IPS-18a (cell line): Measurements from ENCODE around the gene KCNJ8.

Experiments used
- H3K27ac ChIP-seq: one replicate; pipeline ENCODE4 v1.5.1; 2013; ENCODE audit warnings: low read length
- H3K27me3 ChIP-seq: one replicate; pipeline ENCODE4 v1.6.1; 2013; ENCODE audit warnings: mild to moderate bottlenecking, low read length; ENCODE audit not compliant: control insufficient read depth, insufficient read depth
- H3K36me3 ChIP-seq: one replicate; pipeline ENCODE4 v1.6.1; 2013; ENCODE audit warnings: low read depth, low read length; ENCODE audit not compliant: control insufficient read depth
- H3K4me1 ChIP-seq: one replicate; pipeline ENCODE4 v1.6.1; 2013; ENCODE audit warnings: low read depth, low read length; ENCODE audit not compliant: control insufficient read depth
- H3K4me3 ChIP-seq: one replicate; pipeline ENCODE4 v1.5.1; 2013; ENCODE audit warnings: low read length
- H3K9ac ChIP-seq: one replicate; pipeline ENCODE4 v1.6.1; 2013; ENCODE audit warnings: mild to moderate bottlenecking, low read length, moderate library complexity
- H3K9me3 ChIP-seq: one replicate; pipeline ENCODE4 v1.6.1; 2013; ENCODE audit warnings: low read depth, low read length; ENCODE audit not compliant: control insufficient read depth

KCNJ8 gene

DNA sequence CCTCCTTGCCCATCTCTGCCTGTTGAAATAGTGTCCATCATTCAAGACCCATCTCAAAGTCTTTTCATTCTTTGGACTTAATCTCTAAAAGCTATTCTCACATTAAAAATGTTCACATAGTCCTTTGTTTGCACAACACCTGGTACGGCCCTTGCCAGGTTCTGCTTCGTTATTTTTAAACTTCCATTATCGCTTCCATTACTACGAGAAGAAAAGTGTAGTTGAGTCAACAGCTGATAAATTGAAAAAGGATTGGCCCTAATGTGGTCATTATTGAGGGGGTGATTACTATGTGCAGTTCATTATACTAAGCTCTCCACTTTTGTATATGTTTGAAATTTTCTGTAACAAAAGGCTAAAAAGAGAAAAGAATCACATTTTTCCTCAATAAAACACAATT lies 17.8 kb downstream of the KCNJ8 start:
- H3K4me3 ChIP-seq, result no peak overlapping the region
- no peaks in the 10 kb centered on the region for H3K27me3 ChIP-seq
- H3K4me1 ChIP-seq, result no peaks in the 10 kb centered on the region
- no peaks in the 10 kb centered on the region for H3K36me3 ChIP-seq
- H3K9ac ChIP-seq, result no peak overlapping the region
- H3K9me3 ChIP-seq, result no peaks in the 10 kb centered on the region
- no peak overlapping the region for H3K27ac ChIP-seq

GRCh38 chr12:21751517-21751916 lies 23.0 kb downstream of the KCNJ8 start:
- Histone ChIP-seq H3K4me3 (no peak overlapping the region), H3K36me3 (no peaks in the 10 kb centered on the region), H3K9ac (no peak overlapping the region), H3K27ac (no peak overlapping the region), H3K4me1 (no peaks in the 10 kb centered on the region), H3K27me3 (no peaks in the 10 kb centered on the region), H3K9me3 (no peaks in the 10 kb centered on the region)

GRCh38 chr12:21745258-21745657 lies 29.2 kb downstream of the KCNJ8 start:
- H3K36me3 ChIP-seq, result no peaks in the 10 kb centered on the region
- no peaks in the 10 kb centered on the region for H3K4me1 ChIP-seq
- H3K27ac ChIP-seq, result no peak overlapping the region
- no peaks in the 10 kb centered on the region for H3K27me3 ChIP-seq
- H3K4me3 ChIP-seq, result no peak overlapping the region
- no peaks in the 10 kb centered on the region for H3K9me3 ChIP-seq
- no peak overlapping the region for H3K9ac ChIP-seq

GRCh38 chr12:21731144-21731543 lies 43.4 kb downstream of the KCNJ8 start:
- no peak overlapping the region for H3K27ac ChIP-seq
- no peaks in the 10 kb centered on the region for H3K27me3 ChIP-seq
- no peaks in the 10 kb centered on the region for H3K4me1 ChIP-seq
- H3K4me3 ChIP-seq, result no peak overlapping the region
- H3K36me3 ChIP-seq, result no peaks in the 10 kb centered on the region
- H3K9ac ChIP-seq, result no peak overlapping the region
- peaks cover 5% of the 10 kb centered on the region for H3K9me3 ChIP-seq

DNA sequence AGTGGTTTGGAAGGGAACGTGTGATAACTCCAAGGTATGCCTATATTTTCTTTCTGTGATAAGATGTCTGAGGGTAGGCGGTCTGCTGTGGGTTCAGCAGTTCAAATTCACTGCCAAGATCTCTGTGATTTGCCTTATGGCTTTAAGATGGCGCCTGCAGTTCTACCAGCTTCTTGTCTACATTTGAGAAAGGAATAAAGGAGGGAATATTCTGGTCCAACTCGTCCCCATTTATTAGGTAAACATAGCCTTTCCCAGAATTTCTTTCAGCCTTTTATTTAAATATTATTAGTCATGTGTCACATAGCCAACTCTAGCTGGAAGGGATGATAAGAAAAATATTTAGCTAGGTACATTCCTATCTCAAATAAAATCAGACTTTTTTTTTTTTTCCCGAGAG lies 48.8 kb downstream of the KCNJ8 start:
- Histone ChIP-seq H3K4me1 (no peaks in the 10 kb centered on the region), H3K27ac (no peak overlapping the region), H3K27me3 (no peaks in the 10 kb centered on the region), H3K36me3 (no peaks in the 10 kb centered on the region), H3K9ac (no peak overlapping the region), H3K4me3 (no peak overlapping the region), H3K9me3 (no peaks in the 10 kb centered on the region)

GRCh38 chr12:21718944-21719650 lies 55.4 kb downstream of the KCNJ8 start:
- Histone ChIP-seq H3K9me3 (no peaks in the 10 kb centered on the region), H3K4me1 (no peaks in the 10 kb centered on the region), H3K4me3 (no peak overlapping the region), H3K27me3 (no peaks in the 10 kb centered on the region), H3K36me3 (no peaks in the 10 kb centered on the region), H3K27ac (no peak overlapping the region), H3K9ac (no peak overlapping the region)

GRCh38 chr12:21718403-21718802 lies 56.1 kb downstream of the KCNJ8 start:
- H3K27me3 ChIP-seq, result no peaks in the 10 kb centered on the region
- H3K27ac ChIP-seq, result no peak overlapping the region
- no peaks in the 10 kb centered on the region for H3K9me3 ChIP-seq
- no peaks in the 10 kb centered on the region for H3K36me3 ChIP-seq
- no peak overlapping the region for H3K4me3 ChIP-seq
- H3K4me1 ChIP-seq, result no peaks in the 10 kb centered on the region
- H3K9ac ChIP-seq, result no peak overlapping the region

GRCh38 chr12:21717767-21718166 lies 56.7 kb downstream of the KCNJ8 start:
- Histone ChIP-seq H3K27ac (no peak overlapping the region), H3K27me3 (no peaks in the 10 kb centered on the region), H3K9me3 (no peaks in the 10 kb centered on the region)

DNA sequence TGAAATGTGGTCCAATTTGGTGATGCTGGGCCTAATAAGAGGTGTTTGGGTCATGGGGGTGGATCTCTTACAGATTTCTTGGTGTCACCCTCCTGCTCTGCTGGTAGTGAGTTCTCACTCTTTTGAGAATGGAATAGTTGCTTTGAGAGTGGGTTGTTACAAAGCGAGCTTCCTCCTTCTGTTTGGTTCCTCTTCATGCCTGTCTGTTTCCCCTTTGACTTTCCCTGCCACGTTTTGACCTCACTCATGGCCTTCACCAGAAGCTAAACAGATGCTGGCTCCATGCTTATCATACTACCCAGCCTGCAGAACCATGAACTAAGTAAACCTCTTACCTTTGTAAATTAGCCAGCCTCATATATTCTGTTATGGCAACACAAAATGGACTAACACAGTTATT lies 59.1 kb downstream of the KCNJ8 start:
- no peaks in the 10 kb centered on the region for H3K9me3 ChIP-seq
- H3K4me1 ChIP-seq, result no peaks in the 10 kb centered on the region
- H3K27ac ChIP-seq, result no peak overlapping the region
- no peaks in the 10 kb centered on the region for H3K27me3 ChIP-seq
- no peak overlapping the region for H3K9ac ChIP-seq
- H3K4me3 ChIP-seq, result no peak overlapping the region
- no peaks in the 10 kb centered on the region for H3K36me3 ChIP-seq

More at GRCh38 chr12:21717767-21718166, 56.7 kb downstream of the KCNJ8 start:
- Histone ChIP-seq H3K9ac (no peak overlapping the region), H3K4me1 (no peaks in the 10 kb centered on the region), H3K4me3 (no peak overlapping the region), H3K36me3 (no peaks in the 10 kb centered on the region)
